NT2/D1 (cell line): Measurements from ENCODE around the gene SRP72.

ENCODE experiments used
- DNase-seq: peaks from one replicate; pipeline ENCODE4 v3.0.0-alpha.2; 2011; ENCODE audit warnings: low read depth, low spot score
- H3K27me3 ChIP-seq: 2 replicates; pipeline ENCODE4 v1.6.0; 2011; ENCODE audit warnings: mild to moderate bottlenecking; ENCODE audit not compliant: insufficient read length, insufficient read depth
- H3K36me3 ChIP-seq: 2 replicates; pipeline ENCODE4 v1.6.1; 2011; ENCODE audit warnings: mild to moderate bottlenecking, low read length, mixed read lengths; ENCODE audit not compliant: insufficient read depth, insufficient read length
- H3K4me1 ChIP-seq: 2 replicates; pipeline ENCODE4 v1.5.1; 2011; ENCODE audit not compliant: insufficient read depth, insufficient read length
- H3K4me3 ChIP-seq: 2 replicates; pipeline ENCODE4 v1.5.1; 2011; ENCODE audit warnings: low read depth; ENCODE audit not compliant: insufficient read length
- H3K9ac ChIP-seq: 2 replicates; pipeline ENCODE4 v1.6.0; 2011; ENCODE audit warnings: low read depth; ENCODE audit not compliant: insufficient read length
- H3K9me3 ChIP-seq: 2 replicates; pipeline ENCODE4 v1.5.1; 2011; ENCODE audit warnings: mild to moderate bottlenecking, low read length; ENCODE audit not compliant: insufficient read depth
- SUZ12 ChIP-seq: IDR thresholded peaks from 2 replicates; pipeline ENCODE4 v1.6.1; 2011; ENCODE audit not compliant: insufficient read length, insufficient read depth; ENCODE audit errors: extremely low read depth
- YY1 ChIP-seq: IDR thresholded peaks from 2 replicates; pipeline ENCODE4 v1.6.1; 2011; ENCODE audit not compliant: insufficient read length, insufficient read depth
- ZNF274 ChIP-seq: IDR thresholded peaks from 2 replicates; pipeline ENCODE4 v1.6.1; 2011; ENCODE audit warnings: mild to moderate bottlenecking, low read depth, low read length

SRP72 gene

GRCh38 chr4:56531823-56532222, 64.4 kb downstream of the SRP72 start:
- Histone ChIP-seq H3K9me3 (no peaks in the 10 kb centered on the region), H3K27me3 (peaks cover 40% of the 10 kb centered on the region), H3K4me1 (no peaks in the 10 kb centered on the region), H3K4me3 (no peak overlapping the region), H3K36me3 (no peaks in the 10 kb centered on the region), H3K9ac (no peak overlapping the region)
- TF ChIP-seq YY1 (no peak), SUZ12 (no peak), ZNF274 (no peak)
- no peak for DNase-seq

- Histone ChIP-seq H3K4me3 (no peak overlapping the region), H3K9me3 (no peaks in the 10 kb centered on the region), H3K4me1 (no peaks in the 10 kb centered on the region), H3K9ac (no peak overlapping the region), H3K27me3 (peaks cover 40% of the 10 kb centered on the region), H3K36me3 (no peaks in the 10 kb centered on the region)
- DNase-seq, result no peak
- TF ChIP-seq SUZ12, result no peak
- TF ChIP-seq YY1, result no peak
- no peak for TF ChIP-seq ZNF274
These were observed 64.8 kb downstream of the SRP72 start for GRCh38 chr4:56532239-56532638.

GRCh38 chr4:56535915-56536314, 68.5 kb downstream of the SRP72 start:
- peaks cover 24% of the 10 kb centered on the region for H3K27me3 ChIP-seq
- H3K36me3 ChIP-seq, result no peaks in the 10 kb centered on the region
- no peaks in the 10 kb centered on the region for H3K4me1 ChIP-seq
- no peaks in the 10 kb centered on the region for H3K9me3 ChIP-seq
- no peak for DNase-seq
- TF ChIP-seq YY1 (no peak), ZNF274 (no peak), SUZ12 (no peak)
- H3K4me3 ChIP-seq, result no peak overlapping the region
- H3K9ac ChIP-seq, result no peak overlapping the region

GRCh38 chr4:56537147-56537546, 69.7 kb downstream of the SRP72 start:
- no peak for DNase-seq
- Histone ChIP-seq H3K9me3 (no peaks in the 10 kb centered on the region), H3K9ac (no peak overlapping the region), H3K4me3 (no peak overlapping the region), H3K27me3 (peaks cover 11% of the 10 kb centered on the region), H3K4me1 (no peaks in the 10 kb centered on the region), H3K36me3 (no peaks in the 10 kb centered on the region)
- no peak for TF ChIP-seq YY1
- TF ChIP-seq ZNF274, result no peak
- TF ChIP-seq SUZ12, result no peak

- no peak for TF ChIP-seq ZNF274
- no peak for TF ChIP-seq YY1
- TF ChIP-seq SUZ12, result no peak
- H3K9me3 ChIP-seq, result no peaks in the 10 kb centered on the region
- H3K27me3 ChIP-seq, result no peaks in the 10 kb centered on the region
- DNase-seq, result no peak
- H3K4me3 ChIP-seq, result no peak overlapping the region
- no peaks in the 10 kb centered on the region for H3K4me1 ChIP-seq
- no peak overlapping the region for H3K9ac ChIP-seq
- no peaks in the 10 kb centered on the region for H3K36me3 ChIP-seq
These were observed 73.4 kb downstream of the SRP72 start for GRCh38 chr4:56540826-56541225.

- Histone ChIP-seq H3K27me3 (no peaks in the 10 kb centered on the region), H3K9ac (peak overlapping the region; percentile 37), H3K4me3 (peak overlapping the region; percentile 27), H3K4me1 (no peaks in the 10 kb centered on the region), H3K36me3 (no peaks in the 10 kb centered on the region), H3K9me3 (no peaks in the 10 kb centered on the region)
- TF ChIP-seq SUZ12 (no peak), ZNF274 (no peak), YY1 (no peak)
- DNase-seq, result peak; percentile 54
These were observed 77.2 kb downstream of the SRP72 start for GRCh38 chr4:56544573-56545131.

GRCh38 chr4:56550642-56551041, 83.2 kb downstream of the SRP72 start:
- H3K9ac ChIP-seq, result no peak overlapping the region
- no peak for DNase-seq
- no peaks in the 10 kb centered on the region for H3K36me3 ChIP-seq
- H3K27me3 ChIP-seq, result no peaks in the 10 kb centered on the region
- no peaks in the 10 kb centered on the region for H3K4me1 ChIP-seq
- no peaks in the 10 kb centered on the region; the same call in 1 of the 2 replicates for H3K9me3 ChIP-seq
- no peak for TF ChIP-seq ZNF274
- no peak overlapping the region for H3K4me3 ChIP-seq
